Parathyroid adenoma (tissue), 2 donors: Measurements from ENCODE around the gene ERGIC3.

ENCODE experiments used
- H2AFZ ChIP-seq: fragments of 300-600 bp; sonication (generic); one replicate; pipeline ENCODE4 v1.7.0; 2017; ENCODE audit warnings: antibody characterized with exemption, mild to moderate bottlenecking
- H3K27ac ChIP-seq: fragments of 300-600 bp; sonication (generic); one replicate; pipeline ENCODE4 v1.7.0; 2017
- H3K27me3 ChIP-seq: fragments of 300-600 bp; sonication (generic); one replicate; pipeline ENCODE4 v1.7.0; 2017; ENCODE audit warnings: low read length; ENCODE audit not compliant: control insufficient read depth, insufficient read depth
- H3K36me3 ChIP-seq: fragments of 300-600 bp; sonication (generic); one replicate; pipeline ENCODE4 v1.7.0; 2017; ENCODE audit warnings: low read length; ENCODE audit not compliant: control insufficient read depth, insufficient read depth
- H3K4me1 ChIP-seq: fragments of 300-600 bp; sonication (generic); one replicate; pipeline ENCODE4 v1.7.0; 2017; ENCODE audit warnings: control low read depth
- H3K4me2 ChIP-seq: fragments of 300-600 bp; sonication (generic); one replicate; pipeline ENCODE4 v1.7.0; 2017; ENCODE audit warnings: low read length
- H3K4me3 ChIP-seq: fragments of 300-600 bp; sonication (generic); one replicate; pipeline ENCODE4 v1.7.0; 2017; ENCODE audit warnings: low read depth, low read length
- H3K79me2 ChIP-seq: fragments of 300-600 bp; sonication (generic); one replicate; pipeline ENCODE4 v1.7.0; 2017; ENCODE audit warnings: control low read depth
- H3K9ac ChIP-seq: fragments of 300-600 bp; sonication (generic); one replicate; pipeline ENCODE4 v1.7.0; 2017; ENCODE audit warnings: mild to moderate bottlenecking
- H3K9me3 ChIP-seq: fragments of 300-600 bp; sonication (generic); one replicate; pipeline ENCODE4 v1.7.0; 2017; ENCODE audit warnings: low read length; ENCODE audit not compliant: control insufficient read depth
- CTCF ChIP-seq: fragments of 300-600 bp; sonication (generic); IDR thresholded peaks from one replicate; pipeline ENCODE4 v1.7.0; 2017; ENCODE audit warnings: antibody characterized with exemption, mild to moderate bottlenecking
- donor health status: primary hyperparathyroidism.

ERGIC3 gene

GRCh38 chr20:35583636-35584560 is 42.0 kb downstream of the ERGIC3 start:
- no peak for TF ChIP-seq CTCF
- H3K27ac ChIP-seq = no peak overlapping the region
- no peaks in the 10 kb centered on the region for H3K36me3 ChIP-seq
- no peaks in the 10 kb centered on the region for H3K79me2 ChIP-seq
- no peak overlapping the region for H3K4me2 ChIP-seq
- no peaks in the 10 kb centered on the region for H3K4me1 ChIP-seq
- no peak overlapping the region for H2AFZ ChIP-seq
- no peaks in the 10 kb centered on the region for H3K9me3 ChIP-seq
- no peak overlapping the region for H3K4me3 ChIP-seq
- no peaks in the 10 kb centered on the region for H3K27me3 ChIP-seq
- H3K9ac ChIP-seq = no peak overlapping the region

GRCh38 chr20:35586751-35587425 is 45.0 kb downstream of the ERGIC3 start:
- Histone ChIP-seq H2AFZ (no peak overlapping the region), H3K79me2 (no peaks in the 10 kb centered on the region), H3K27me3 (no peaks in the 10 kb centered on the region), H3K9ac (no peak overlapping the region), H3K4me1 (no peaks in the 10 kb centered on the region), H3K4me3 (no peak overlapping the region), H3K4me2 (no peak overlapping the region), H3K36me3 (no peaks in the 10 kb centered on the region), H3K27ac (no peak overlapping the region), H3K9me3 (no peaks in the 10 kb centered on the region)
- TF ChIP-seq CTCF = no peak

GRCh38 chr20:35587436-35587835 is 45.6 kb downstream of the ERGIC3 start:
- no peak overlapping the region for H3K4me3 ChIP-seq

GRCh38 chr20:35588397-35588796 is 46.5 kb downstream of the ERGIC3 start:
- no peaks in the 10 kb centered on the region for H3K79me2 ChIP-seq
- H3K4me3 ChIP-seq = no peak overlapping the region
- no peaks in the 10 kb centered on the region for H3K4me1 ChIP-seq
- H2AFZ ChIP-seq = no peak overlapping the region
- no peaks in the 10 kb centered on the region for H3K27me3 ChIP-seq
- no peak overlapping the region for H3K27ac ChIP-seq
- no peaks in the 10 kb centered on the region for H3K36me3 ChIP-seq
- TF ChIP-seq CTCF = no peak
- no peaks in the 10 kb centered on the region for H3K9me3 ChIP-seq
- H3K4me2 ChIP-seq = no peak overlapping the region
- no peak overlapping the region for H3K9ac ChIP-seq

More at GRCh38 chr20:35587436-35587835, 45.6 kb downstream of the ERGIC3 start:
- Histone ChIP-seq H3K4me1 (no peaks in the 10 kb centered on the region), H3K27ac (no peak overlapping the region), H3K36me3 (no peaks in the 10 kb centered on the region), H3K9ac (no peak overlapping the region), H3K27me3 (no peaks in the 10 kb centered on the region), H3K9me3 (no peaks in the 10 kb centered on the region), H3K79me2 (no peaks in the 10 kb centered on the region), H3K4me2 (no peak overlapping the region), H2AFZ (no peak overlapping the region)
- TF ChIP-seq CTCF = no peak
